Measurements from ENCODE around the gene SDCCAG8. TPM values are rescaled to one million over a fixed set of nuclear protein-coding genes. Genes with fewer than 3 reads are reported as not detected.

Gene SDCCAG8
- polyA plus RNA-seq, 3 donors = 33.2 to 34.4 (median 33.4) TPM

DNA sequence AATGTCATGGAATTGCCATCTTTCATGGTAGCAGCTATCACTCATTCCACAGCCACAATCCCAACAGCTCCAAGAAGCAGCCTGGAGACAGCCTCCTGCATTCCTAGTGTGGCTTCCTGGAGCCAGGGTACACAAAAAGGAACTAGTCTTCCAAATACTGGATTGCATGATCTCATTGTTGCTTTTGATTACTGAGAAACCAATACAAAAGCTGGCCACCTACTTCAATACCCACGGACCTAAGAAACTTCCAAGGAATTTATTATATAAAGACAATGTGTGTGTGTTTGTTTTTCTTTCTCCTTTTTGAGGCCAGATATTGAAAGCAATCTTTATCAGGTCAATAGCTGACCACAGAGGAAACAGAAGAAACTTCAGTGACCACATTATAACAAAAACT, 26.3 kb upstream of the SDCCAG8 start:
- Mint-ChIP-seq H3K27ac (no peak overlapping the region), H3K36me3 (peaks cover 36 to 51% of the 10 kb centered on the region in 2 donors), H3K27me3 (ENCODE audit: low read depth in 3 of 3) (no peaks in the 10 kb centered on the region), H3K4me1 (peaks cover 5% of the 10 kb centered on the region), H3K4me3 (no peak overlapping the region), H3K9me3 (peaks cover 18 to 37% (median 36%) of the 10 kb centered on the region in 7 donors)
- H2AFZ ChIP-seq (ENCODE audit: insufficient read depth, low read depth, low read length, poor library complexity, severe bottlenecking) = no peak overlapping the region
- no CpG with 5 or more reads among the region's 1 CpG for WGBS (ENCODE audit: insufficient coverage)
- H3K27ac ChIP-seq (ENCODE audit: low read depth in 1 of 2, low read length in 2 of 2) = no peak overlapping the region
- H3K4me3 ChIP-seq (replicated peaks in 1 of 3; ENCODE audit: low read depth in 2 of 3, low read length in 3 of 3) = no peak overlapping the region
- peaks cover 10 to 56% of the 10 kb centered on the region in 2 donors for H3K36me3 ChIP-seq (replicated peaks in 1 of 2; ENCODE audit: control insufficient read depth in 1 of 2, insufficient read depth in 2 of 2, low read length in 2 of 2)
- H3K9me3 ChIP-seq (replicated peaks in 1 of 2; ENCODE audit: control insufficient read depth in 1 of 2, insufficient read depth in 1 of 2, low read length in 2 of 2) = peaks cover 17 to 36% of the 10 kb centered on the region in 2 donors
- H3K4me2 ChIP-seq (replicated peaks; ENCODE audit: extremely low read depth, low read length, poor library complexity, severe bottlenecking) = no peak overlapping the region
- H3K27me3 ChIP-seq (ENCODE audit: control insufficient read depth in 2 of 2, insufficient read depth in 2 of 2, low read length in 2 of 2) = no peaks in the 10 kb centered on the region
- TF ChIP-seq, protein P1, sequence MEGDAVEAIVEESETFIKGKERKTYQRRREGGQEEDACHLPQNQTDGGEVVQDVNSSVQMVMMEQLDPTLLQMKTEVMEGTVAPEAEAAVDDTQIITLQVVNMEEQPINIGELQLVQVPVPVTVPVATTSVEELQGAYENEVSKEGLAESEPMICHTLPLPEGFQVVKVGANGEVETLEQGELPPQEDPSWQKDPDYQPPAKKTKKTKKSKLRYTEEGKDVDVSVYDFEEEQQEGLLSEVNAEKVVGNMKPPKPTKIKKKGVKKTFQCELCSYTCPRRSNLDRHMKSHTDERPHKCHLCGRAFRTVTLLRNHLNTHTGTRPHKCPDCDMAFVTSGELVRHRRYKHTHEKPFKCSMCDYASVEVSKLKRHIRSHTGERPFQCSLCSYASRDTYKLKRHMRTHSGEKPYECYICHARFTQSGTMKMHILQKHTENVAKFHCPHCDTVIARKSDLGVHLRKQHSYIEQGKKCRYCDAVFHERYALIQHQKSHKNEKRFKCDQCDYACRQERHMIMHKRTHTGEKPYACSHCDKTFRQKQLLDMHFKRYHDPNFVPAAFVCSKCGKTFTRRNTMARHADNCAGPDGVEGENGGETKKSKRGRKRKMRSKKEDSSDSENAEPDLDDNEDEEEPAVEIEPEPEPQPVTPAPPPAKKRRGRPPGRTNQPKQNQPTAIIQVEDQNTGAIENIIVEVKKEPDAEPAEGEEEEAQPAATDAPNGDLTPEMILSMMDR (IDR thresholded peaks at IDR 0.05) = no peak
- H3K4me1 ChIP-seq (ENCODE audit: control insufficient read depth in 1 of 2, insufficient read depth in 2 of 2, low read length in 2 of 2) = no peaks in the 10 kb centered on the region
- DNase-seq = no peak
- H3K9ac ChIP-seq (ENCODE audit: insufficient read depth, low read length, poor library complexity, severe bottlenecking) = no peak overlapping the region
- intact Hi-C loops (cut with micrococcal nuclease) = loop anchor here in 1 of 2 donors (10.0 kb wide), 1 partner anchor 95 kb away; no protein-coding TSS in a partner anchor
- H4K20me1 ChIP-seq (ENCODE audit: insufficient read depth, low read length) = peaks cover 54% of the 10 kb centered on the region
- H3K79me2 ChIP-seq (ENCODE audit: insufficient read depth, low read length) = peaks cover 97% of the 10 kb centered on the region

DNA sequence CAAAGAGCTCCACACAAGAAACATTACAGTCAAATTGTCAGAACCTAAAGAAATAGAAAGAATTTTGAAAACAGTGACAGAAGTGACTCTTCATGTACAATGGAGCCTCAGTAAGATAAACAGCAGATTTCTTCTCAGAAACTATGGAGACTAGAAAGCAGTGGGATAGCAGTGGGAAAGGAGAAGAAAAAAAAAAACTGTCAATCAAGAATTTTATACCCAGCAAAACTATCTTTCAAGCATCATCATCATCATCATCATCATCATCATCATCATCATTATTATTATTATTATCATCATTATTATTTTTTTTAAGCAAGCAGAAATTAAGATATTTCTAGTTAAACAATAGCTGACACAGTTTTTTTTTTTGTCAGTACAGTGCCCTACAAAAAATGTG, 24.9 kb upstream of the SDCCAG8 start:
- Mint-ChIP-seq H3K4me1 (peaks cover 5% of the 10 kb centered on the region), H3K4me3 (no peak overlapping the region), H3K27ac (no peak overlapping the region), H3K27me3 (ENCODE audit: low read depth in 3 of 3) (no peaks in the 10 kb centered on the region), H3K36me3 (peaks cover 34 to 51% of the 10 kb centered on the region in 2 donors), H3K9me3 (peaks cover 20 to 37% (median 36%) of the 10 kb centered on the region in 7 donors)
- intact Hi-C loops (cut with micrococcal nuclease) = no loop called here
- no peak overlapping the region for H3K4me3 ChIP-seq (replicated peaks in 1 of 3; ENCODE audit: low read depth in 2 of 3, low read length in 3 of 3)
- DNase-seq = no peak
- TF ChIP-seq, protein P1 (IDR thresholded peaks at IDR 0.05) = no peak
- no peaks in the 10 kb centered on the region for H3K27me3 ChIP-seq (ENCODE audit: control insufficient read depth in 2 of 2, insufficient read depth in 2 of 2, low read length in 2 of 2)
- no peak overlapping the region for H3K27ac ChIP-seq (ENCODE audit: low read depth in 1 of 2, low read length in 2 of 2)
- peaks cover 98% of the 10 kb centered on the region for H3K79me2 ChIP-seq (ENCODE audit: insufficient read depth, low read length)
- H3K36me3 ChIP-seq (replicated peaks in 1 of 2; ENCODE audit: control insufficient read depth in 1 of 2, insufficient read depth in 2 of 2, low read length in 2 of 2) = peaks cover 3 to 55% of the 10 kb centered on the region in 2 donors
- H3K4me2 ChIP-seq (replicated peaks; ENCODE audit: extremely low read depth, low read length, poor library complexity, severe bottlenecking) = no peak overlapping the region
- H3K9me3 ChIP-seq (replicated peaks in 1 of 2; ENCODE audit: control insufficient read depth in 1 of 2, insufficient read depth in 1 of 2, low read length in 2 of 2) = peaks cover 17 to 36% of the 10 kb centered on the region in 2 donors
- no peak overlapping the region for H2AFZ ChIP-seq (ENCODE audit: insufficient read depth, low read depth, low read length, poor library complexity, severe bottlenecking)
- no peaks in the 10 kb centered on the region for H3K4me1 ChIP-seq (ENCODE audit: control insufficient read depth in 1 of 2, insufficient read depth in 2 of 2, low read length in 2 of 2)
- H4K20me1 ChIP-seq (ENCODE audit: insufficient read depth, low read length) = peaks cover 53% of the 10 kb centered on the region
- H3K9ac ChIP-seq (ENCODE audit: insufficient read depth, low read length, poor library complexity, severe bottlenecking) = no peak overlapping the region

All from CD14-positive monocyte (primary cell).